Measurements from ENCODE around the gene CUX1.

- TF ChIP-seq POLR2AphosphoS5 (IDR thresholded peaks at IDR 0.05; ENCODE audit: low read depth, low read length), result no peak
- TF ChIP-seq TAF1 (IDR thresholded peaks at IDR 0.05; ENCODE audit: low read depth, low read length), result no peak
- TF ChIP-seq SPI1 (IDR thresholded peaks at IDR 0.05; ENCODE audit: low read depth, low read length), result no peak
Measured at GRCh38 chr7:101957744-101958525, 140.5 kb downstream of the CUX1 start.

Data from GM12891 (cell line).